Spleen (tissue), 11 donors: ENCODE data around the gene SLC6A1. TPM values are rescaled to one million over a fixed set of nuclear protein-coding genes. Genes with fewer than 3 reads are reported as not detected.

Experiments used
- DNase-seq: peaks from one replicate; pipeline ENCODE4 v3.0.0-alpha.2; 2020
- H3K27ac ChIP-seq, 8 donors: fragments of 200-600 bp; sonication (generic) in 7 of 8; 1 replicate in 4 of 8; 2 replicates in 4 of 8; pipeline versions ENCODE4 v1.5.0 to v1.8.0; 2016 to 2021; ENCODE audit warnings: inconsistent platforms in 4 of 8, mild to moderate bottlenecking in 4 of 8, moderate library complexity in 1 of 8
- H3K27me3 ChIP-seq, 7 donors: fragments of 200-600 bp; sonication (generic) in 6 of 7; replicated peaks in 1 of 7; 1 replicate in 4 of 7; 2 replicates in 3 of 7; pipeline versions ENCODE4 v1.5.0 to v1.8.0; 2016 to 2021; ENCODE audit warnings: inconsistent platforms in 3 of 7, mild to moderate bottlenecking in 1 of 7
- H3K36me3 ChIP-seq, 6 donors: fragments of 200-600 bp; sonication (generic) in 5 of 6; 1 replicate in 4 of 6; 2 replicates in 2 of 6; pipeline versions ENCODE4 v1.5.0 to v1.8.0; 2016 to 2021; ENCODE audit warnings: inconsistent platforms in 2 of 6
- H3K4me1 ChIP-seq, 6 donors: fragments of 200-600 bp; sonication (generic) in 5 of 6; 1 replicate in 3 of 6; 2 replicates in 3 of 6; pipeline versions ENCODE4 v1.5.0 to v1.8.0; 2016 to 2021; ENCODE audit warnings: inconsistent platforms in 3 of 6
- H3K4me3 ChIP-seq, 8 donors: fragments of 200-600 bp; sonication (generic) in 7 of 8; 1 replicate in 4 of 8; 2 replicates in 4 of 8; pipeline versions ENCODE4 v1.5.0 to v1.8.0; 2016 to 2021; ENCODE audit warnings: inconsistent platforms in 4 of 8, mild to moderate bottlenecking in 4 of 8, moderate library complexity in 2 of 8
- H3K9me3 ChIP-seq, 8 donors: fragments of 200-600 bp; sonication (generic) in 7 of 8; 1 replicate in 4 of 8; 2 replicates in 4 of 8; pipeline versions ENCODE4 v1.5.0 to v1.8.0; 2016 to 2021; ENCODE audit warnings: inconsistent platforms in 4 of 8
- POLR2A ChIP-seq, 3 donors: fragments of 450-650 bp; IDR thresholded peaks; one replicate each; pipeline ENCODE4 v1.5.1; 2017; ENCODE audit warnings: antibody characterized with exemption in 3 of 3, mild to moderate bottlenecking in 1 of 3
- POLR2AphosphoS5 ChIP-seq, 3 donors: sonication (generic); formaldehyde crosslinking; IDR thresholded peaks; one replicate each; pipeline ENCODE4 v1.5.1; 2017; ENCODE audit warnings: antibody characterized with exemption in 3 of 3
- WGBS, 5 donors: extraction: QIAGEN DNeasy Blood & Tissue Kit in 3 of 5; methylation state at CpG; one replicate each; pipeline versions ENCODE4 v1.1.5 to v1.1.7; 2013 to 2018; 5-methylcytosine and 5-hydroxymethylcytosine counted together
- intact Hi-C: fragments of 100-400 bp; cut with DNase I; formaldehyde crosslinking; loops from one replicate; pipeline ENCODE4 v1.15.0; 2023; ENCODE audit warnings: low total_unique reads
- polyA plus RNA-seq, 3 donors: library from polyadenylated mRNA; stranded (reverse); fragments of 200-250 nt; gene quantifications; one replicate each; pipeline ENCODE4 v1.2.1, GENCODE V29; 2013
- total RNA-seq, 7 donors: library from RNA; depleted of rRNA in 3 of 7; stranded (reverse); fragments of >200 nt in 3 of 7; fragmentation: NEBNext Ultra II Directional in 4 of 7; extraction: Animal tissue kit (Norgen Biotek cat#: 25700) in 4 of 7; gene quantifications; one replicate each; pipeline versions ENCODE4 v1.1.0 to v1.2.1, GENCODE V29; 2016 to 2021
- TF ChIP-seq, protein P1 (sequence below), 11 experiments: fragments of 200-600 bp in 7 of 11; fragments of 450-650 bp in 4 of 11; sonication (generic) in 4 of 11; IDR thresholded peaks in 8 of 11; conservative IDR thresholded peaks in 3 of 11; 1 replicate in 7 of 11; 2 replicates in 4 of 11; pipeline versions ENCODE4 v1.4.0 to v1.8.0; 2016 to 2021; ENCODE audit warnings: antibody characterized with exemption in 11 of 11, inconsistent platforms in 4 of 11, mild to moderate bottlenecking in 1 of 11
- donor health status: healthy with polysubstance abuse.
- donor health status: DM: no; HTN: no; CAD: no; lungs with moderate emphysema.
- donor health status: DM: no; HTN: no; CAD: no.
- donor health status: Bipolar disorder and iron deficiency.
- donor health status: healthy.
- donor health status: DM: no; HTN: no; CAD: no.
- donor health status: DM: yes; HTN: yes; CAD: no.

The SLC6A1 gene
- total and polyA plus RNA-seq, 10 donors = 0.11 to 3.0 (median 0.96) TPM

DNA sequence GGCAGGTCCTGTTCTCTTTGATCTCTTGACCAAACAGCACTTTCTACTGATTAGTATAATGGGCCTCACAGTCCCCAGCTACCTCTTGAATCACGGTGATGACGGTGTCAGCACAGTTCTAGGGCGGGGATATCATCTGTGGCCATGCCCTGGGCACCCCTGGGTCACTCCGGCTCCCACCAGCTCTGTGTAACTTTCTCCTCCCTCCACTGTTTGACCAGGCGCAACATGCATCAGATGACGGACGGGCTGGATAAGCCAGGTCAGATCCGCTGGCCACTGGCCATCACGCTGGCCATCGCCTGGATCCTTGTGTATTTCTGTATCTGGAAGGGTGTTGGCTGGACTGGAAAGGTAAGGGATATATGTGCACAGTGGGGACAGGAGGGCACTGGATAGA lies 29.6 kb downstream of the SLC6A1 start:
- H3K36me3 ChIP-seq = no peaks in the 10 kb centered on the region
- no peak for DNase-seq
- H3K4me1 ChIP-seq = no peaks in the 10 kb centered on the region
- TF ChIP-seq POLR2A (IDR thresholded peaks at IDR 0.05) (no peak), POLR2AphosphoS5 (IDR thresholded peaks at IDR 0.05) (no peak)
- TF ChIP-seq, protein P1, sequence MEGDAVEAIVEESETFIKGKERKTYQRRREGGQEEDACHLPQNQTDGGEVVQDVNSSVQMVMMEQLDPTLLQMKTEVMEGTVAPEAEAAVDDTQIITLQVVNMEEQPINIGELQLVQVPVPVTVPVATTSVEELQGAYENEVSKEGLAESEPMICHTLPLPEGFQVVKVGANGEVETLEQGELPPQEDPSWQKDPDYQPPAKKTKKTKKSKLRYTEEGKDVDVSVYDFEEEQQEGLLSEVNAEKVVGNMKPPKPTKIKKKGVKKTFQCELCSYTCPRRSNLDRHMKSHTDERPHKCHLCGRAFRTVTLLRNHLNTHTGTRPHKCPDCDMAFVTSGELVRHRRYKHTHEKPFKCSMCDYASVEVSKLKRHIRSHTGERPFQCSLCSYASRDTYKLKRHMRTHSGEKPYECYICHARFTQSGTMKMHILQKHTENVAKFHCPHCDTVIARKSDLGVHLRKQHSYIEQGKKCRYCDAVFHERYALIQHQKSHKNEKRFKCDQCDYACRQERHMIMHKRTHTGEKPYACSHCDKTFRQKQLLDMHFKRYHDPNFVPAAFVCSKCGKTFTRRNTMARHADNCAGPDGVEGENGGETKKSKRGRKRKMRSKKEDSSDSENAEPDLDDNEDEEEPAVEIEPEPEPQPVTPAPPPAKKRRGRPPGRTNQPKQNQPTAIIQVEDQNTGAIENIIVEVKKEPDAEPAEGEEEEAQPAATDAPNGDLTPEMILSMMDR (IDR thresholded peaks at IDR 0.05 in 8 of 11, conservative IDR thresholded peaks at IDR 0.05 in 3 of 11) = no peak
- no peak overlapping the region for H3K4me3 ChIP-seq
- H3K9me3 ChIP-seq = peaks cover 0 to 11% (median 8%) of the 10 kb centered on the region in 8 donors
- intact Hi-C loops = no loop called here
- H3K27me3 ChIP-seq = peaks cover 0 to 40% (median 0%) of the 10 kb centered on the region in 7 donors
- 87 to 95% (median 92%) methylated on average over 8 to 10 of the region's 10 CpGs for WGBS, 5 donors
- no peak overlapping the region for H3K27ac ChIP-seq

DNA sequence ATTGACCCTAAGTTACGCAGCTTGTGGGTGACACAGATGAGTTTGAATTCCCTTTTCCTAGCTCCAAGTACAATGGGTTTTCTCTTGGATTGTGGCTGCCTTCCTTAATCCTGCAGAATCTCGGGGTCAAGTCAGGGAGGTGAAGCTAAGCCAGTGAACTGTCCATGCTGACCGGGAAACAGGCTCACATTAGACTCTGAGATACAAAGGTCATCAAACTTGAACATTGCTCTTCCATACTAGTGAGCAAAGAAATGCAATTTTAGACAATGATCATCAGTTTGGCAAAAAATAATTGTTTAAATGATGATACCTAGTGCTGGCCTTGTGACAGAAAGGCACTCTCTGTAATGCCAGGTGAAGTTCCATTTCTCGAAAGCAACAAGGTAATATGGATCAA lies 31.6 kb downstream of the SLC6A1 start:
- WGBS, 5 donors = 79 to 94% (median 86%) methylated on average over 4 of the region's 4 CpGs
- Histone ChIP-seq H3K27ac (no peak overlapping the region), H3K4me3 (no peak overlapping the region), H3K4me1 (no peaks in the 10 kb centered on the region), H3K36me3 (no peaks in the 10 kb centered on the region), H3K27me3 (peaks cover 0 to 36% (median 0%) of the 10 kb centered on the region in 7 donors), H3K9me3 (peaks cover 0 to 19% (median 11%) of the 10 kb centered on the region in 8 donors)
- intact Hi-C loops = no loop called here
- TF ChIP-seq POLR2A (IDR thresholded peaks at IDR 0.05) (no peak), POLR2AphosphoS5 (IDR thresholded peaks at IDR 0.05) (no peak)
- TF ChIP-seq, protein P1 (IDR thresholded peaks at IDR 0.05 in 8 of 11, conservative IDR thresholded peaks at IDR 0.05 in 3 of 11) = no peak
- no peak for DNase-seq

DNA sequence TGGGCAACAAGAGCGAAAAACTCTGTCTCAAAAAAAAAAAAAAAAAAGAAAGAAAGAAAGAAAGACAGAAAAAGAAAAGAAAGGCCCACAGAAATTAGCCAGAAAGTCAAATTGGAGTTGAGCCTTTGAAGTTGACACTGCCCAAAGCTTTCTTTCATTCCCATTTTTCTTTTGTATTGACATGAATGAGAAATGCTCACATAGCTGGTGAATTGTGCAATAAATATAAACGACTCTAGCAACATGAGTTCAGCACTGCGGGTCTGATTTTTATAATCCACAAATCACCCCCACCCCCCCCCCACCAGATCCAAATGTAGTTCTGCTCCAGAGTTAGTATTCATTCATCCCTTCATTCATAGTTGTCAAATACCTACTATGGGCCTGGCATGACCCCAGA lies 37.4 kb downstream of the SLC6A1 start:
- H3K4me1 ChIP-seq = no peaks in the 10 kb centered on the region
- no peak overlapping the region for H3K4me3 ChIP-seq
- WGBS, 5 donors = 73 to 87% (median 82%) methylated on average over 3 of the region's 3 CpGs
- TF ChIP-seq POLR2A (IDR thresholded peaks at IDR 0.05) (no peak), POLR2AphosphoS5 (IDR thresholded peaks at IDR 0.05) (no peak)
- TF ChIP-seq, protein P1 (IDR thresholded peaks at IDR 0.05 in 8 of 11, conservative IDR thresholded peaks at IDR 0.05 in 3 of 11) = no peak
- H3K27ac ChIP-seq = no peak overlapping the region
- DNase-seq = no peak
- no peaks in the 10 kb centered on the region for H3K36me3 ChIP-seq
- intact Hi-C loops = no loop called here
- peaks cover 0 to 19% (median 11%) of the 10 kb centered on the region in 8 donors for H3K9me3 ChIP-seq
- H3K27me3 ChIP-seq = peaks cover 0 to 37% (median 0%) of the 10 kb centered on the region in 7 donors

DNA sequence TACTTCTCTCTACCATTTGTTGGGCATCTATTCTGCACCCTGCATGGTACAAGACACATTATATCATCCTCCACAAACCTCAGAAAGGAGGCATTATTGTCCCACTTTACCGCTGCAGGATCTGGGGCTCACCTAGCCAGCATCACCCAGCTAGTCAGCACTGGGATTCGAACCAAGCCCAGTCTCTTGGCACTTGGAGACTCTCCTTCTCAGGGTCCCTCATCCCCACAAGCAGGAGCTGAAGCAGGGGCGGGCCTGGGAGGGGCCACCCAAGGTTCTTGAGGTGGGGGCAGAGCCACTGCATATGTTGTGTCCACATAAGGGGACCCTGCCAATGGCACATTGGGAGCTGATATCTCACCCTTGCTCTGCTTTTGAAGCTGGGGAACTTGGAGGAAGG lies 41.3 kb downstream of the SLC6A1 start:
- intact Hi-C loops = no loop called here
- H3K4me1 ChIP-seq = peaks cover 0 to 25% (median 4%) of the 10 kb centered on the region in 6 donors
- peaks cover 0 to 61% (median 7%) of the 10 kb centered on the region in 7 donors for H3K27me3 ChIP-seq
- H3K36me3 ChIP-seq = no peaks in the 10 kb centered on the region
- TF ChIP-seq POLR2A (IDR thresholded peaks at IDR 0.05) = no peak
- TF ChIP-seq, protein P1 (IDR thresholded peaks at IDR 0.05 in 8 of 11, conservative IDR thresholded peaks at IDR 0.05 in 3 of 11) = no peak
- no peak for TF ChIP-seq POLR2AphosphoS5 (IDR thresholded peaks at IDR 0.05)
- DNase-seq = no peak
- H3K4me3 ChIP-seq = no peak overlapping the region
- WGBS, 5 donors = 73 to 93% (median 89%) methylated on average over 3 of the region's 3 CpGs
- no peaks in the 10 kb centered on the region for H3K9me3 ChIP-seq
- no peak overlapping the region for H3K27ac ChIP-seq
